CD14-positive monocyte (primary cell): ENCODE data around the gene DTYMK. TPM values are rescaled to one million over a fixed set of nuclear protein-coding genes. Genes with fewer than 3 reads are reported as not detected.

Experiments used
- DNase-seq, 3 donors: peaks; one replicate each; pipeline ENCODE4 v3.0.0-alpha.2; 2011 to 2022
- H2AFZ ChIP-seq: 2 replicates; pipeline ENCODE4 v1.6.0; 2012; ENCODE audit warnings: mild to moderate bottlenecking, low read depth, low read length, inconsistent platforms; ENCODE audit not compliant: insufficient read depth, poor library complexity, severe bottlenecking
- H3K27ac ChIP-seq, 2 donors: 1 replicate in 1 of 2; 2 replicates in 1 of 2; pipeline ENCODE4 v1.5.1; 2012 to 2013; ENCODE audit warnings: low read length in 2 of 2, control low read depth in 1 of 2, inconsistent platforms in 1 of 2, low read depth in 1 of 2, mild to moderate bottlenecking in 1 of 2
- H3K27me3 ChIP-seq, 2 donors: one replicate each; pipeline versions ENCODE4 v1.6.0 to v1.6.1; 2011 to 2013; ENCODE audit warnings: low read length in 2 of 2; ENCODE audit not compliant: control insufficient read depth in 2 of 2, insufficient read depth in 2 of 2
- H3K36me3 ChIP-seq, 2 donors: replicated peaks in 1 of 2; 1 replicate in 1 of 2; 2 replicates in 1 of 2; pipeline versions ENCODE4 v1.5.1 to v1.6.1; 2012 to 2013; ENCODE audit warnings: low read length in 2 of 2, control low read depth in 1 of 2, inconsistent platforms in 1 of 2, mild to moderate bottlenecking in 1 of 2; ENCODE audit not compliant: insufficient read depth in 2 of 2, control insufficient read depth in 1 of 2
- H3K4me1 ChIP-seq, 2 donors: 1 replicate in 1 of 2; 2 replicates in 1 of 2; pipeline versions ENCODE4 v1.5.1 to v1.6.1; 2012 to 2013; ENCODE audit warnings: low read length in 2 of 2, control low read depth in 1 of 2, inconsistent platforms in 1 of 2, mild to moderate bottlenecking in 1 of 2, moderate library complexity in 1 of 2; ENCODE audit not compliant: insufficient read depth in 2 of 2, control insufficient read depth in 1 of 2
- H3K4me2 ChIP-seq: replicated peaks from 2 replicates; pipeline ENCODE3; 2012; ENCODE audit warnings: low read length, moderate library complexity, mild to moderate bottlenecking; ENCODE audit not compliant: poor library complexity, severe bottlenecking; ENCODE audit errors: extremely low read depth
- H3K4me3 ChIP-seq, 3 experiments: fragments of 200-600 bp in 1 of 3; sonication (generic) in 1 of 3; replicated peaks in 1 of 3; 1 replicate in 2 of 3; 2 replicates in 1 of 3; pipeline ENCODE4 v1.5.1; 2011 to 2013; ENCODE audit warnings: low read length in 3 of 3, mild to moderate bottlenecking in 3 of 3, control low read depth in 2 of 3, low read depth in 2 of 3, inconsistent platforms in 1 of 3, moderate library complexity in 1 of 3
- H3K79me2 ChIP-seq: 2 replicates; pipeline ENCODE4 v1.6.0; 2012; ENCODE audit warnings: mild to moderate bottlenecking, control low read depth, inconsistent platforms, low read length, moderate library complexity; ENCODE audit not compliant: insufficient read depth
- H3K9ac ChIP-seq: 2 replicates; pipeline ENCODE4 v1.6.0; 2017; ENCODE audit warnings: low read length, mild to moderate bottlenecking; ENCODE audit not compliant: insufficient read depth, poor library complexity, severe bottlenecking
- H3K9me3 ChIP-seq, 2 donors: replicated peaks in 1 of 2; 1 replicate in 1 of 2; 2 replicates in 1 of 2; pipeline versions ENCODE4 v1.5.1 to v1.6.1; 2012 to 2013; ENCODE audit warnings: low read length in 2 of 2, control low read depth in 1 of 2; ENCODE audit not compliant: control insufficient read depth in 1 of 2, insufficient read depth in 1 of 2
- H4K20me1 ChIP-seq: 2 replicates; pipeline ENCODE4 v1.6.0; 2012; ENCODE audit warnings: mild to moderate bottlenecking, low read length, control low read depth, moderate library complexity; ENCODE audit not compliant: insufficient read depth
- H3K27ac Mint-ChIP-seq, 7 donors: one replicate each; pipeline ENCODE4 v1.8.0; 2020; ENCODE audit warnings: mild to moderate bottlenecking in 7 of 7, mixed read lengths in 7 of 7, moderate library complexity in 6 of 7, inconsistent platforms in 2 of 7
- H3K27me3 Mint-ChIP-seq, 3 donors: one replicate each; pipeline ENCODE4 v1.8.0; 2021 to 2022; ENCODE audit warnings: low read depth in 3 of 3, mild to moderate bottlenecking in 3 of 3, mixed read lengths in 3 of 3, moderate library complexity in 3 of 3, inconsistent platforms in 1 of 3
- H3K36me3 Mint-ChIP-seq, 2 donors: one replicate each; pipeline ENCODE4 v1.8.0; 2020; ENCODE audit warnings: mixed read lengths in 2 of 2, inconsistent platforms in 1 of 2, mild to moderate bottlenecking in 1 of 2
- H3K4me1 Mint-ChIP-seq: one replicate; pipeline ENCODE4 v1.8.0; 2020; ENCODE audit warnings: mild to moderate bottlenecking, mixed read lengths
- H3K4me3 Mint-ChIP-seq, 2 donors: one replicate each; pipeline ENCODE4 v1.8.0; 2020; ENCODE audit warnings: mild to moderate bottlenecking in 2 of 2, mixed read lengths in 2 of 2, moderate library complexity in 1 of 2
- H3K9me3 Mint-ChIP-seq, 7 donors: one replicate each; pipeline ENCODE4 v1.8.0; 2020 to 2022; ENCODE audit warnings: mixed read lengths in 7 of 7, mild to moderate bottlenecking in 6 of 7, moderate library complexity in 6 of 7, inconsistent platforms in 2 of 7
- WGBS: methylation state at CpG from one replicate; pipeline ENCODE4 v1.1.5; 2013; ENCODE audit warnings: missing lambda C conversion rate; ENCODE audit not compliant: insufficient coverage; 5-methylcytosine and 5-hydroxymethylcytosine counted together
- intact Hi-C, 2 donors: fragments of 100-400 bp; cut with micrococcal nuclease; formaldehyde crosslinking; loops; one replicate each; pipeline versions ENCODE4 v1.15.0 to v1.15.1; 2023
- polyA plus RNA-seq, 3 donors: library from polyadenylated mRNA; depleted of rRNA in 1 of 3; unstranded in 2 of 3; stranded (reverse) in 1 of 3; fragments of 300-500 nt in 2 of 3; fragments of >200 nt in 1 of 3; fragmentation: Illumina TruSeq in 2 of 3; gene quantifications; 1 replicate in 2 of 3; 2 replicates in 1 of 3; pipeline ENCODE4 v1.2.3, GENCODE V29; 2012 to 2021
- TF ChIP-seq, protein P1 (sequence below): fragments of 200-600 bp; IDR thresholded peaks from one replicate; pipeline ENCODE4 v1.8.0; 2022; ENCODE audit warnings: antibody characterized with exemption, mild to moderate bottlenecking

The DTYMK gene
- polyA plus RNA-seq, 3 donors = 13.0 to 23.5 (median 18.7) TPM

DNA sequence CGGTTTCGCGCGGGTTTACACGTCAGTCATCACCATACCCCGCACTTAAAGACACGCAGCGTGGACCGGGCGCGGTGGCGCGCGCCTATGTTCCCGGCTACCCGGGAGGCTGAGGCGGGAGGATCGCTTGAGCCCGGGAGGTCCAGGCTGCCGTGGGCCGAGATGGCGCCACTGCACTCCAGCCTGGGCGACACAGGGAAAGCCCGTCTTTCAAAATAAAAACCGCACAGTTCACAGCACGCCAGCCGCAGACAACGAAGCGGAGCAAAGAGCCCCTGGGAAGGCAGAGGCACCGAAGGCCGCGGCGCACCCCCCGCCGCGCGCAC is 328 bp downstream of the DTYMK start:
- Histone ChIP-seq H3K4me1 (peaks cover 20 to 24% of the 10 kb centered on the region in 2 donors), H4K20me1 (no peaks in the 10 kb centered on the region), H2AFZ (peak overlapping the region; percentile 99), H3K79me2 (peaks cover 67% of the 10 kb centered on the region), H3K9ac (peak overlapping the region; percentile 67), H3K27me3 (no peaks in the 10 kb centered on the region), H3K9me3 (no peaks in the 10 kb centered on the region), H3K4me3 (peak overlapping the region; percentile 82 to 92 (median 89)), H3K36me3 (peaks cover 18 to 48% of the 10 kb centered on the region in 2 donors), H3K4me2 (peak overlapping the region; percentile 94), H3K27ac (peak overlapping the region; percentile 50 to 89)
- H3K9me3 Mint-ChIP-seq = no peaks in the 10 kb centered on the region
- peak overlapping the region; percentile 88 to 89 for H3K4me3 Mint-ChIP-seq
- TF ChIP-seq, protein P1, sequence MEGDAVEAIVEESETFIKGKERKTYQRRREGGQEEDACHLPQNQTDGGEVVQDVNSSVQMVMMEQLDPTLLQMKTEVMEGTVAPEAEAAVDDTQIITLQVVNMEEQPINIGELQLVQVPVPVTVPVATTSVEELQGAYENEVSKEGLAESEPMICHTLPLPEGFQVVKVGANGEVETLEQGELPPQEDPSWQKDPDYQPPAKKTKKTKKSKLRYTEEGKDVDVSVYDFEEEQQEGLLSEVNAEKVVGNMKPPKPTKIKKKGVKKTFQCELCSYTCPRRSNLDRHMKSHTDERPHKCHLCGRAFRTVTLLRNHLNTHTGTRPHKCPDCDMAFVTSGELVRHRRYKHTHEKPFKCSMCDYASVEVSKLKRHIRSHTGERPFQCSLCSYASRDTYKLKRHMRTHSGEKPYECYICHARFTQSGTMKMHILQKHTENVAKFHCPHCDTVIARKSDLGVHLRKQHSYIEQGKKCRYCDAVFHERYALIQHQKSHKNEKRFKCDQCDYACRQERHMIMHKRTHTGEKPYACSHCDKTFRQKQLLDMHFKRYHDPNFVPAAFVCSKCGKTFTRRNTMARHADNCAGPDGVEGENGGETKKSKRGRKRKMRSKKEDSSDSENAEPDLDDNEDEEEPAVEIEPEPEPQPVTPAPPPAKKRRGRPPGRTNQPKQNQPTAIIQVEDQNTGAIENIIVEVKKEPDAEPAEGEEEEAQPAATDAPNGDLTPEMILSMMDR = no peak
- DNase-seq = no peak
- 0% methylated on average over 35 of the region's 37 CpGs for WGBS
- peaks cover 0 to 1% (median 0%) of the 10 kb centered on the region in 3 donors for H3K27me3 Mint-ChIP-seq
- peaks cover 20 to 31% of the 10 kb centered on the region in 2 donors for H3K36me3 Mint-ChIP-seq
- H3K27ac Mint-ChIP-seq = peak overlapping the region; percentile 12 to 87 (median 76)
- intact Hi-C loops = loop anchor here (2.0 to 10.0 kb wide), 6 partner anchors 15 to 179 kb away; partner anchors contain the start of genes D2HGDH (in 2 of the 2), ATG4B (in 1 of the 2), ING5 (in 1 of the 2) and STK25 (in 1 of the 2)
- peaks cover 25% of the 10 kb centered on the region for H3K4me1 Mint-ChIP-seq

DNA sequence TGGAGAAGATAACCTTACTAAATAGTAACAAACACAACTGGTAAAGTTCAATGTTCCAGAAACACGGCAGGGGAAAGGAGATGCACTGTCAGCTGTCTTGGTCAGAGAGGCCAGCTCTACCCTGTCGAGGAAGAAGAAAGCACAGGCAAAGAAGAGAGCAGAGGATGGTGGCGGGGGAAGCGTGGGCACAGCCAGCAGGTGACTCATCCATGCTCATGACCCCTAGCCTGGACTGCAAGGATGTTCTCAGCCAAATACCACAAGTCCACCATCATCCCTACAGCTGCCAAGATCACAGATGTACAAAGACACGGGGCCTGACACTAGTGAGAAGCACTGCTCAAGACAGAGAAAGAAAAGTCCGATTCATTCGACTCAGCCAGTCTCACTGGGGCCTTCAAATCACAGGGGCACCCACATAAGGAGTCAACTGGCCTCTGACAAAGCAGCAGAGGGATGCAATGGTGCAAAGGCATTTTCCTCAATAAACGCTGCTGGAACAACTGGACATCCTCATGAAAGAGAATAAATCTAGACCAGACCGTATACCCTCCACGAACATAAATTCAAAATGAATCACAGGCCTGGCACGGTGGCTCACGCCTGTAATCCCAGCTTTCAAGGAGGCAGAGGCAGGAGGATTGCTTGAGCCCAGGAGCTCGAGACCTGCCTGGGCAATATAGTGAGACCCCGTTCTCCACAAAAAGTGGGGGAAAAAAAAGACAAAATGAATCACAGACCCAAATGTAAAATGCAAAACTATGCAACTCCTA is 5.6 kb downstream of the DTYMK start:
- no peak overlapping the region for H3K4me3 ChIP-seq
- H3K27me3 ChIP-seq = no peaks in the 10 kb centered on the region
- no peak for DNase-seq
- no peaks in the 10 kb centered on the region for H3K9me3 Mint-ChIP-seq
- WGBS = 88% methylated on average over 8 of the region's 14 CpGs
- H3K4me2 ChIP-seq = no peak overlapping the region
- peak overlapping the region in 2 of 7 donors; percentile 1 to 4 for H3K27ac Mint-ChIP-seq
- no peak overlapping the region for H3K27ac ChIP-seq
- H3K79me2 ChIP-seq = peaks cover 29% of the 10 kb centered on the region
- intact Hi-C loops = loop anchor here (10.0 kb wide), 1 partner anchor 54 kb away; the partner anchor contains the start of gene D2HGDH (in 2 of the 2)
- H3K4me3 Mint-ChIP-seq = no peak overlapping the region
- H3K4me1 ChIP-seq = peaks cover 6 to 7% of the 10 kb centered on the region in 2 donors
- peaks cover 0 to 2% (median 0%) of the 10 kb centered on the region in 3 donors for H3K27me3 Mint-ChIP-seq
- TF ChIP-seq, protein P1 = no peak
- no peaks in the 10 kb centered on the region for H3K9me3 ChIP-seq
- no peak overlapping the region for H3K9ac ChIP-seq
- H2AFZ ChIP-seq = no peak overlapping the region
- peaks cover 7% of the 10 kb centered on the region for H3K4me1 Mint-ChIP-seq
- H3K36me3 Mint-ChIP-seq = peaks cover 51 to 71% of the 10 kb centered on the region in 2 donors
- H4K20me1 ChIP-seq = no peaks in the 10 kb centered on the region
- H3K36me3 ChIP-seq = peaks cover 40 to 81% of the 10 kb centered on the region in 2 donors
